Lung (tissue), 12 donors: ENCODE measurements around the gene ATF7IP. TPM values are rescaled to one million over a fixed set of nuclear protein-coding genes. Genes with fewer than 3 reads are reported as not detected.

Experiments used
- ATAC-seq: fragments of 200-7000 bp; cut with Tn5 transposase; one replicate; pipeline ENCODE4 v1.9.1; 2020; ENCODE audit warnings: moderate number of reproducible peaks; ENCODE audit not compliant: insufficient read depth, low FRiP score
- DNase-seq, 3 donors: peaks; one replicate each; pipeline ENCODE4 v3.0.0-alpha.2; 2013 to 2017
- H3K27ac ChIP-seq, 2 donors: one replicate each; pipeline ENCODE4 v1.5.1; 2013; ENCODE audit warnings: mild to moderate bottlenecking in 2 of 2, moderate library complexity in 2 of 2, control low read depth in 1 of 2, inconsistent platforms in 1 of 2, low read depth in 1 of 2, low read length in 1 of 2
- H3K27me3 ChIP-seq, 3 donors: one replicate each; pipeline ENCODE4 v1.5.1; 2013; ENCODE audit warnings: low read length in 2 of 3; ENCODE audit not compliant: control insufficient read depth in 3 of 3, insufficient read depth in 3 of 3
- H3K36me3 ChIP-seq, 4 donors: one replicate each; pipeline ENCODE4 v1.5.1; 2013; ENCODE audit warnings: low read length in 4 of 4, mild to moderate bottlenecking in 1 of 4, moderate library complexity in 1 of 4; ENCODE audit not compliant: control insufficient read depth in 4 of 4, insufficient read depth in 4 of 4
- H3K4me1 ChIP-seq, 5 donors: one replicate each; pipeline ENCODE4 v1.5.1; 2013; ENCODE audit warnings: low read length in 5 of 5, mild to moderate bottlenecking in 2 of 5, moderate library complexity in 1 of 5; ENCODE audit not compliant: control insufficient read depth in 5 of 5, insufficient read depth in 5 of 5
- H3K4me3 ChIP-seq: one replicate; pipeline ENCODE4 v1.5.1; 2013; ENCODE audit warnings: mild to moderate bottlenecking, control low read depth, moderate library complexity
- H3K9ac ChIP-seq, 2 donors: one replicate each; pipeline ENCODE4 v1.5.1; 2013; ENCODE audit warnings: low read length in 2 of 2, control low read depth in 1 of 2; ENCODE audit not compliant: insufficient read depth in 1 of 2
- H3K9me3 ChIP-seq, 4 donors: one replicate each; pipeline ENCODE4 v1.5.1; 2013; ENCODE audit warnings: low read length in 3 of 4, mild to moderate bottlenecking in 1 of 4, moderate library complexity in 1 of 4; ENCODE audit not compliant: control insufficient read depth in 4 of 4, insufficient read depth in 3 of 4
- WGBS, 2 donors: extraction: QIAGEN DNeasy Blood & Tissue Kit; methylation state at CpG; one replicate each; pipeline ENCODE4 v1.1.7; 2013; 5-methylcytosine and 5-hydroxymethylcytosine counted together
- polyA plus RNA-seq, 2 donors: library from polyadenylated mRNA; stranded (reverse); fragments of 200-250 nt; gene quantifications; one replicate each; pipeline ENCODE4 v1.2.1, GENCODE V29; 2013
- total RNA-seq, 2 donors: library from RNA; depleted of rRNA in 1 of 2; stranded (reverse); fragments of >200 nt in 1 of 2; gene quantifications; one replicate each; pipeline ENCODE4 v1.2.1, GENCODE V29; 2014 to 2021
- TF ChIP-seq, protein P1 (sequence below): IDR thresholded peaks from 2 replicates; pipeline ENCODE4 v1.5.1; 2012; ENCODE audit warnings: mild to moderate bottlenecking; ENCODE audit errors: control extremely low read depth, extremely low read depth
- donor health status: control.
- donor health status: control.
- donor health status: Bipolar disorder and iron deficiency.
- donor health status: healthy.
- donor health status: DM: yes; HTN: yes; CAD: no.

ATF7IP gene
- total and polyA plus RNA-seq, 4 donors = 6.9 to 122 (median 33.1) TPM

DNA sequence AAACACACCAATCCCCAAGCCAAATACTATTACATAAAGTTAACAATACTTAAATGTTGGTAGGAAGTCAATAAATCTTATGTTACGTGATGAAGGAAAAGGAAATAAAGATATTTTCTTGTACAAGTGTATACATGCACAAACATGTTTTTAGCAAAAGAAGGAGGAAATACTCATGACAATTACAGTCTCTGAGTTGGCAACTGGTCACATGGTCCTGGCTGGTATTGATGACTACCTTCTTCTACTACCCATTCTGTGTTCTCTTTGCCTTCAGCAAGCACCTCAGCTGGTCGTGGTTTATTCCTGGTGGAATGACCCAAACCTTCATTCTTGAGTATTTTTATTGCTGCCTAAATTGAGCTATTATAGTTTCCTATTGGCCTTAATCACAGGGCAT lies 117.4 kb downstream of the ATF7IP start:
- 95 to 96% methylated on average over 2 of the region's 2 CpGs for WGBS, 2 donors

DNA sequence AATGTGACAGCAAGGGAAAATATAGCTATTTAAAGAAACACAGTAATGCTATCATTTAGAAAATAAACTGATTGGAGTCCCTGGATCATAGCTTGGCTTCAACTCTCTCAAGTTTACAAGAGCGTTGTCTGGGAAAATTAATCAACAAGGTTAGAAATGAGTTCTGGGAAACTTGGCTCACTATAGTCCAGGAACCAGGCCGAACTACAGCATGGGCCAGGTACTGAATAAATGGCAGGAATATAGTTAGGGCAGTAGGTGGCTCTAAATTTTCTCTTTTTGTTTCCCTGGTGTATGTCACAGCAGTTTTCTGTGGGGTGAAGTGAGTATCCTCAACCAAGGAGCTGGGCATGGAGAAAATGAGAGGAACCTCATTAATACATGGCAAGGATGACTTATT lies 129.8 kb downstream of the ATF7IP start:
- Histone ChIP-seq H3K27ac (no peak overlapping the region), H3K4me3 (no peak overlapping the region), H3K9ac (no peak overlapping the region), H3K36me3 (peaks cover 15 to 56% (median 40%) of the 10 kb centered on the region in 4 donors), H3K9me3 (peaks cover 0 to 6% (median 0%) of the 10 kb centered on the region in 4 donors), H3K27me3 (no peaks in the 10 kb centered on the region), H3K4me1 (peaks cover 0 to 1% (median 0%) of the 10 kb centered on the region in 5 donors)
- no peak for ATAC-seq
- TF ChIP-seq, protein P1, sequence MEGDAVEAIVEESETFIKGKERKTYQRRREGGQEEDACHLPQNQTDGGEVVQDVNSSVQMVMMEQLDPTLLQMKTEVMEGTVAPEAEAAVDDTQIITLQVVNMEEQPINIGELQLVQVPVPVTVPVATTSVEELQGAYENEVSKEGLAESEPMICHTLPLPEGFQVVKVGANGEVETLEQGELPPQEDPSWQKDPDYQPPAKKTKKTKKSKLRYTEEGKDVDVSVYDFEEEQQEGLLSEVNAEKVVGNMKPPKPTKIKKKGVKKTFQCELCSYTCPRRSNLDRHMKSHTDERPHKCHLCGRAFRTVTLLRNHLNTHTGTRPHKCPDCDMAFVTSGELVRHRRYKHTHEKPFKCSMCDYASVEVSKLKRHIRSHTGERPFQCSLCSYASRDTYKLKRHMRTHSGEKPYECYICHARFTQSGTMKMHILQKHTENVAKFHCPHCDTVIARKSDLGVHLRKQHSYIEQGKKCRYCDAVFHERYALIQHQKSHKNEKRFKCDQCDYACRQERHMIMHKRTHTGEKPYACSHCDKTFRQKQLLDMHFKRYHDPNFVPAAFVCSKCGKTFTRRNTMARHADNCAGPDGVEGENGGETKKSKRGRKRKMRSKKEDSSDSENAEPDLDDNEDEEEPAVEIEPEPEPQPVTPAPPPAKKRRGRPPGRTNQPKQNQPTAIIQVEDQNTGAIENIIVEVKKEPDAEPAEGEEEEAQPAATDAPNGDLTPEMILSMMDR = no peak
- DNase-seq = no peak
- 91 to 96% methylated on average over 2 of the region's 2 CpGs for whole genome bisulfite sequencing, 2 donors

More for the DNA sequence above, 117.4 kb downstream of the ATF7IP start:
- no peak for DNase-seq
- Histone ChIP-seq H3K4me3 (no peak overlapping the region), H3K27me3 (no peaks in the 10 kb centered on the region), H3K9me3 (no peaks in the 10 kb centered on the region), H3K36me3 (peaks cover 35 to 66% (median 49%) of the 10 kb centered on the region in 4 donors), H3K27ac (no peak overlapping the region), H3K9ac (no peak overlapping the region), H3K4me1 (no peaks in the 10 kb centered on the region)
- TF ChIP-seq, protein P1 = no peak
- no peak for ATAC-seq

DNA sequence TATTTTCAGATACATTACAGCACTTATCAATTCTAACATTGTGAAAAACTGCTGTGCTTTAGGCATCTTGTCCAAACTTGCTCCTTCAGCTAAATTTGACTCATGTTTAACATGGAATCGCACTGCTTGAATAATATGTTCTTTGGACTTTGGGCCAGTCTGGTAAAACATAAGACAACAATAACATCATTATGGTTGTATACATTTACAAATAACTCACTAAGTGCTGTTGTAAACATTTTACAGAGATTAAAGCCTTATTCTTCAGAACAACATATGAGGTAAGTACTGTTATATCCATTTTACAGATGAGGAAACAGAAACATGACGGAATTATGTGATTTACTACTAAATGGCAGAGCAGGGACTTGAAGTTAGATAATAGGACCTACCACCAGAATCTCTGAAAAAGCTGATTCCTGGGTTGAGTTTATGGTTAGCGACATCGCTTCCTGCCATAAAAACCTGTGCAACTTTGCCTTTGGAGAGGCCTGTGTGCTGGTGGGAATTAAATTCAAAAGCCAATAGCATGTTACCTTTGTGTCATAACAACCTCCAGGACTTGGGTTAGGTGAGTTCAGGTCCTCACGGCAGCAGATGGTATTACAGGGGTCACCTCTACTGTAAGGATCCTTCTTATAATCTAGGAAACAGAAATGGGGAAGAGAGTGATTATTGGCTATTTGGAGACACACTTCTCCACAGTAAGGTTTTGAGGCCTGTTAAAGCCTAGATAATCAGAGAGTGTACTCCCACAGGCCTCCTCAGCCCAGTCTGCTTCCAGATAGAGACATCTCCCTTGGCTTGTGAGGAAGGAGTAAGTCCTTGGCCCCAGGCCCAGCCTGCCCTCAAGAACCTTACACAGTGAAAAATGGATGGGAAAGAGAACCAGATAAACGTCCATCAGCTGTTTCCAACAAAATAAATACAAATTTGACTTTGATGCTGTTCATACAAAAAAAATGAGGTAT lies 140.4 kb downstream of the ATF7IP start:
- Histone ChIP-seq H3K27ac (no peak overlapping the region), H3K4me3 (no peak overlapping the region), H3K9ac (no peak overlapping the region), H3K36me3 (peaks cover 7 to 25% (median 11%) of the 10 kb centered on the region in 4 donors), H3K27me3 (no peaks in the 10 kb centered on the region), H3K4me1 (no peaks in the 10 kb centered on the region), H3K9me3 (no peaks in the 10 kb centered on the region)
- ATAC-seq = no peak
- no peak for DNase-seq
- TF ChIP-seq, protein P1 = no peak
- WGBS, 2 donors = 92 to 94% methylated on average over 6 of the region's 6 CpGs
